Upper lobe of left lung (tissue), 4 donors: Measurements from ENCODE around the gene FBXO11.

Experiments
- CTCF ChIP-seq, 6 experiments: fragments of 450-650 bp in 4 of 6; fragments of 200-600 bp in 2 of 6; sonication (generic) in 2 of 6; IDR thresholded peaks; one replicate each; pipeline ENCODE4 v1.5.1; 2016 to 2019; ENCODE audit warnings: antibody characterized with exemption in 6 of 6
- EP300 ChIP-seq, 4 donors: sonication (generic); formaldehyde crosslinking; IDR thresholded peaks; one replicate each; pipeline ENCODE4 v1.5.1; 2017; ENCODE audit warnings: antibody characterized with exemption in 4 of 4, control low read depth in 2 of 4
- POLR2A ChIP-seq, 4 donors: fragments of 450-650 bp; IDR thresholded peaks; one replicate each; pipeline ENCODE4 v1.5.1; 2016 to 2017; ENCODE audit warnings: antibody characterized with exemption in 4 of 4, mild to moderate bottlenecking in 2 of 4
- POLR2AphosphoS5 ChIP-seq, 2 donors: sonication (generic); formaldehyde crosslinking; IDR thresholded peaks; one replicate each; pipeline ENCODE4 v1.5.1; 2017; ENCODE audit warnings: antibody characterized with exemption in 2 of 2

GRCh38 chr2:47950340-47951301, 44.3 kb upstream of the FBXO11 start:
- no peak for TF ChIP-seq POLR2A (IDR thresholded peaks at IDR 0.05)
- TF ChIP-seq CTCF (IDR thresholded peaks at IDR 0.05): no peak
- TF ChIP-seq POLR2AphosphoS5 (IDR thresholded peaks at IDR 0.05): no peak
- TF ChIP-seq EP300 (IDR thresholded peaks at IDR 0.05): no peak
